HCT116 (cell line): ENCODE results near the gene NCOA1. TPM values are rescaled to one million over a fixed set of nuclear protein-coding genes. Genes with fewer than 3 reads are reported as not detected.

Experiments used
- ATAC-seq: fragments of 200-7000 bp; cut with Tn5 transposase; 2 replicates; pipeline ENCODE4 v1.9.1; 2020; ENCODE audit warnings: mild to moderate bottlenecking, moderate library complexity
- BruUV-seq: library from RNA; stranded (reverse); fragments of 400-500 nt; replicated peaks from 2 replicates; lab custom pipeline; 2021; lab: Mats Ljungman, UMichigan
- CTCF ChIA-PET: fragments of 300-600 bp; sonication (Branson Sonifier 250); formaldehyde crosslinking; loops from one replicate; lab custom pipeline; 2021; ENCODE audit warnings: antibody characterized with exemption; lab: Charles Lee
- POLR2A ChIA-PET: fragments of 300-600, 350-600 bp; sonication (Branson Sonifier 250); formaldehyde crosslinking; loops from one replicate; lab custom pipeline; 2021; ENCODE audit warnings: antibody characterized with exemption; lab: Charles Lee
- RAD21 ChIA-PET, 2 experiments: fragments of 300-600 bp; sonication (Branson Sonifier 250); formaldehyde crosslinking; loops; one replicate each; lab custom pipeline; 2023; ENCODE audit warnings: low total read pairs in 2 of 2; ENCODE audit not compliant: uncharacterized antibody in 2 of 2, unreplicated experiment in 2 of 2, low non-redundant PET in 1 of 2; lab: Charles Lee
- DNase-seq: peaks from one replicate; pipeline ENCODE4 v3.0.0-alpha.2; 2010; ENCODE audit warnings: low read depth, low spot score
- H2AFZ ChIP-seq: fragments of 200-600 bp; shearing (Covaris generic), sonication (generic); 2 replicates; pipeline ENCODE4 v1.6.1; 2017; ENCODE audit warnings: low read depth, mixed run types, mixed read lengths, antibody characterized with exemption, low read length; ENCODE audit not compliant: poor library complexity, severe bottlenecking
- H3K27ac ChIP-seq: 2 replicates; pipeline ENCODE4 v1.5.1; 2012; ENCODE audit warnings: low read depth, low read length
- H3K27me3 ChIP-seq: fragments of 200-600 bp; sonication (generic); 2 replicates; pipeline ENCODE4 v1.6.1; 2016; ENCODE audit warnings: mixed run types, low read length, mixed read lengths; ENCODE audit not compliant: insufficient read depth
- H3K36me3 ChIP-seq, 2 experiments: fragments of 200-500 bp in 1 of 2; fragments of 200-600 bp in 1 of 2; sonication (Bioruptor generic) in 1 of 2; sonication (generic) in 1 of 2; 2 replicates each; pipeline versions ENCODE4 v1.5.1 to v1.6.1; 2014 to 2016; ENCODE audit warnings: low read length in 2 of 2, inconsistent platforms in 1 of 2, mixed read lengths in 1 of 2, mixed run types in 1 of 2; ENCODE audit not compliant: insufficient read depth in 2 of 2, control insufficient read depth in 1 of 2
- H3K4me1 ChIP-seq, 2 experiments: fragments of 200-600 bp in 1 of 2; sonication (generic) in 1 of 2; 2 replicates each; pipeline versions ENCODE4 v1.5.1 to v1.6.1; 2012 to 2017; ENCODE audit warnings: low read length in 2 of 2, inconsistent platforms in 1 of 2, mild to moderate bottlenecking in 1 of 2, mixed read lengths in 1 of 2, mixed run types in 1 of 2, moderate library complexity in 1 of 2; ENCODE audit not compliant: insufficient read depth in 2 of 2, control insufficient read depth in 1 of 2
- H3K4me2 ChIP-seq: fragments of 200-600 bp; sonication (generic); 2 replicates; pipeline ENCODE4 v1.6.1; 2017; ENCODE audit warnings: mixed run types, low read length, mixed read lengths
- H3K4me3 ChIP-seq, 2 experiments: fragments of 200-600 bp in 1 of 2; sonication (generic) in 1 of 2; replicated peaks in 1 of 2; 2 replicates each; pipeline ENCODE4 v1.5.1; 2011 to 2016; ENCODE audit warnings: low read length in 2 of 2, control low read depth in 1 of 2, low read depth in 1 of 2, mild to moderate bottlenecking in 1 of 2, mixed read lengths in 1 of 2, mixed run types in 1 of 2
- H3K79me2 ChIP-seq: fragments of 200-600 bp; sonication (generic); 2 replicates; pipeline ENCODE4 v1.6.1; 2017; ENCODE audit warnings: mild to moderate bottlenecking, mixed run types, low read length, moderate library complexity, mixed read lengths; ENCODE audit not compliant: insufficient read depth
- H3K9ac ChIP-seq: fragments of 200-600 bp; sonication (generic); 2 replicates; pipeline ENCODE4 v1.6.1; 2016; ENCODE audit warnings: low read length, mixed read lengths
- H3K9me2 ChIP-seq: fragments of 200-600 bp; sonication (generic), shearing (Covaris generic); 2 replicates; pipeline ENCODE4 v1.6.1; 2017; ENCODE audit warnings: mixed run types, mild to moderate bottlenecking, moderate library complexity; ENCODE audit not compliant: insufficient read depth
- H3K9me3 ChIP-seq, 2 experiments: fragments of 200-500 bp in 1 of 2; fragments of 200-600 bp in 1 of 2; sonication (Bioruptor generic) in 1 of 2; sonication (generic) in 1 of 2; 2 replicates each; pipeline ENCODE4 v1.6.1; 2014 to 2017; ENCODE audit warnings: low read length in 2 of 2, mixed read lengths in 2 of 2, inconsistent platforms in 1 of 2, low read depth in 1 of 2, mild to moderate bottlenecking in 1 of 2, mixed run types in 1 of 2, moderate library complexity in 1 of 2; ENCODE audit not compliant: control insufficient read depth in 1 of 2, insufficient read depth in 1 of 2
- H4K20me1 ChIP-seq: fragments of 200-600 bp; sonication (generic), shearing (Covaris generic); 2 replicates; pipeline ENCODE4 v1.6.1; 2017; ENCODE audit warnings: mixed run types, mild to moderate bottlenecking, moderate library complexity; ENCODE audit not compliant: insufficient read depth
- CBX3 ChIP-seq: IDR thresholded peaks from 2 replicates; pipeline ENCODE4 v1.6.1; 2012; ENCODE audit warnings: low read depth
- CEBPB ChIP-seq: IDR thresholded peaks from 2 replicates; pipeline ENCODE4 v1.6.1; 2012; ENCODE audit warnings: low read depth
- EGR1 ChIP-seq: IDR thresholded peaks from 2 replicates; pipeline ENCODE4 v1.6.1; 2012; ENCODE audit warnings: low read depth
- ELF1 ChIP-seq: IDR thresholded peaks from 2 replicates; pipeline ENCODE4 v1.6.1; 2012; ENCODE audit warnings: low read depth, borderline replicate concordance
- EZH2 ChIP-seq: fragments of 200-600 bp; sonication (generic); IDR thresholded peaks from 2 replicates; pipeline ENCODE4 v1.6.1; 2017; ENCODE audit warnings: antibody characterized with exemption, mixed run types
- EZH2phosphoT487 ChIP-seq: fragments of 200-600 bp; IDR thresholded peaks from 2 replicates; pipeline ENCODE4 v1.6.1; 2018; ENCODE audit warnings: antibody characterized with exemption, borderline replicate concordance
- POLR2A ChIP-seq: IDR thresholded peaks from 2 replicates; pipeline ENCODE4 v1.7.0; 2011; ENCODE audit warnings: borderline replicate concordance; ENCODE audit not compliant: insufficient read depth, insufficient read length; ENCODE audit errors: extremely low read depth
- POLR2AphosphoS5 ChIP-seq: IDR thresholded peaks from 2 replicates; pipeline ENCODE4 v1.6.1; 2011; ENCODE audit warnings: mild to moderate bottlenecking, low read depth, low read length, moderate library complexity
- RAD21 ChIP-seq: IDR thresholded peaks from 2 replicates; pipeline ENCODE4 v1.6.1; 2012; ENCODE audit warnings: low read depth, mild to moderate bottlenecking
- SIN3A ChIP-seq: IDR thresholded peaks from 2 replicates; pipeline ENCODE4 v1.6.1; 2012; ENCODE audit warnings: low read depth
- SP1 ChIP-seq: IDR thresholded peaks from 2 replicates; pipeline ENCODE4 v1.6.1; 2012; ENCODE audit warnings: low read depth
- SRF ChIP-seq: IDR thresholded peaks from 2 replicates; pipeline ENCODE4 v1.6.1; 2012; ENCODE audit warnings: low read depth
- TCF7L2 ChIP-seq: IDR thresholded peaks from 2 replicates; pipeline ENCODE4 v1.7.0; 2011; ENCODE audit warnings: borderline replicate concordance, inconsistent platforms; ENCODE audit not compliant: insufficient read depth, insufficient read length; ENCODE audit errors: extremely low read depth
- YY1 ChIP-seq: IDR thresholded peaks from 2 replicates; pipeline ENCODE4 v1.6.1; 2011; ENCODE audit warnings: low read length, low read depth, moderate library complexity, mild to moderate bottlenecking; ENCODE audit not compliant: insufficient replicate concordance; ENCODE audit errors: extremely low read depth
- ZFX ChIP-seq: fragments of 450-650 bp; IDR thresholded peaks from 2 replicates; pipeline ENCODE4 v1.6.1; 2017
- ZNF274 ChIP-seq: fragments of 200-500 bp; sonication (Bioruptor generic); IDR thresholded peaks from 2 replicates; pipeline ENCODE4 v1.6.1; 2014; ENCODE audit warnings: mild to moderate bottlenecking, low read depth, low read length, inconsistent platforms
- intact Hi-C: fragments of 100-400 bp; cut with micrococcal nuclease; formaldehyde crosslinking; loops from 2 replicates; pipeline ENCODE4 v1.10.0; 2022
- total RNA-seq: library from RNA; stranded (reverse); gene quantifications from one replicate; pipeline ENCODE4 v1.2.1, GENCODE V29; 2021; ENCODE audit not compliant: unreplicated experiment
- TF ChIP-seq, protein P1 (sequence below), 3 experiments: fragments of 200-600 bp in 1 of 3; sonication (generic) in 1 of 3; IDR thresholded peaks in 2 of 3; conservative IDR thresholded peaks in 1 of 3; 2 replicates each; pipeline ENCODE4 v1.5.1; 2012 to 2017; ENCODE audit warnings: low read depth in 2 of 3, low read length in 2 of 3, antibody characterized with exemption in 1 of 3, borderline replicate concordance in 1 of 3, control low read depth in 1 of 3, mild to moderate bottlenecking in 1 of 3, mixed read lengths in 1 of 3, mixed run types in 1 of 3, moderate library complexity in 1 of 3; ENCODE audit not compliant: insufficient read depth in 1 of 3
- TF ChIP-seq, protein P2 (sequence below): IDR thresholded peaks from 2 replicates; pipeline ENCODE4 v1.6.1; 2012; ENCODE audit warnings: low read depth
- TF ChIP-seq, protein P3 (sequence below): IDR thresholded peaks from 2 replicates; pipeline ENCODE4 v1.6.1; 2012
- TF ChIP-seq, protein P4 (sequence below): IDR thresholded peaks from 2 replicates; pipeline ENCODE4 v1.6.1; 2012

Gene NCOA1
- total RNA-seq, 1 experiment from 2014 or later: 10.4 TPM

DNA sequence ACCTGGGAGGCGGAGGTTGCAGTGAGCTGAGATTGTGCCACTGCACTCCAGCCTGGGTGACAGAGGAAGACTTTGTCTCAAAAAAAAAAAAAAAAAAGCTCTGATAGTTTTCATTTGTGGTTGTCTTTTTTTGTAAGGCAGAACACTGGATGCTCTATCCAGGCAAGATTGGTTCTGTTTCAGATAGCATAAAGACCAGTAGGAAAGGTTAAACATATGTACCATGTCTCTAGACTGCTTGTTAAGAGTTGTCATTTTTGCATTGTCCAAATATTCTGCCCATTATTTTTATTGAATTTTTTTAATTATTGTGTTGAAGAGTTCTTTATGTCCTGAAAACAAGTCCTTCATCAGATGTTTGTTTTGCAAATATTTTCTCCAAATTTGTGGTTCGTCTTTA is 60.0 kb downstream of the NCOA1 start:
- Histone ChIP-seq H3K9me2 (no peaks in the 10 kb centered on the region), H2AFZ (no peak overlapping the region), H3K9me3 (no peaks in the 10 kb centered on the region), H4K20me1 (no peaks in the 10 kb centered on the region), H3K4me2 (no peak overlapping the region), H3K9ac (no peak overlapping the region), H3K4me1 (no peaks in the 10 kb centered on the region), H3K4me3 (no peak overlapping the region), H3K27me3 (no peaks in the 10 kb centered on the region), H3K79me2 (no peaks in the 10 kb centered on the region), H3K36me3 (no peaks in the 10 kb centered on the region), H3K27ac (no peak overlapping the region)
- intact Hi-C loops: no loop called here
- RAD21 ChIA-PET: no interaction called here
- TF ChIP-seq SRF (no peak), YY1 (no peak), POLR2A (no peak), SIN3A (no peak), ZNF274 (no peak), SP1 (no peak), CBX3 (no peak), EZH2 (no peak), ELF1 (no peak), POLR2AphosphoS5 (no peak), RAD21 (no peak), EZH2phosphoT487 (no peak), EGR1 (no peak), TCF7L2 (no peak), ZFX (no peak), CEBPB (no peak)
- TF ChIP-seq, protein P1, sequence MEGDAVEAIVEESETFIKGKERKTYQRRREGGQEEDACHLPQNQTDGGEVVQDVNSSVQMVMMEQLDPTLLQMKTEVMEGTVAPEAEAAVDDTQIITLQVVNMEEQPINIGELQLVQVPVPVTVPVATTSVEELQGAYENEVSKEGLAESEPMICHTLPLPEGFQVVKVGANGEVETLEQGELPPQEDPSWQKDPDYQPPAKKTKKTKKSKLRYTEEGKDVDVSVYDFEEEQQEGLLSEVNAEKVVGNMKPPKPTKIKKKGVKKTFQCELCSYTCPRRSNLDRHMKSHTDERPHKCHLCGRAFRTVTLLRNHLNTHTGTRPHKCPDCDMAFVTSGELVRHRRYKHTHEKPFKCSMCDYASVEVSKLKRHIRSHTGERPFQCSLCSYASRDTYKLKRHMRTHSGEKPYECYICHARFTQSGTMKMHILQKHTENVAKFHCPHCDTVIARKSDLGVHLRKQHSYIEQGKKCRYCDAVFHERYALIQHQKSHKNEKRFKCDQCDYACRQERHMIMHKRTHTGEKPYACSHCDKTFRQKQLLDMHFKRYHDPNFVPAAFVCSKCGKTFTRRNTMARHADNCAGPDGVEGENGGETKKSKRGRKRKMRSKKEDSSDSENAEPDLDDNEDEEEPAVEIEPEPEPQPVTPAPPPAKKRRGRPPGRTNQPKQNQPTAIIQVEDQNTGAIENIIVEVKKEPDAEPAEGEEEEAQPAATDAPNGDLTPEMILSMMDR (IDR thresholded peaks at IDR 0.05 in 2 of 3, conservative IDR thresholded peaks at IDR 0.05 in 1 of 3; ENCODE audit: borderline replicate concordance in 1 of 3, insufficient read depth in 1 of 3, low read depth in 2 of 3, low read length in 2 of 3): no peak
- TF ChIP-seq, protein P2, sequence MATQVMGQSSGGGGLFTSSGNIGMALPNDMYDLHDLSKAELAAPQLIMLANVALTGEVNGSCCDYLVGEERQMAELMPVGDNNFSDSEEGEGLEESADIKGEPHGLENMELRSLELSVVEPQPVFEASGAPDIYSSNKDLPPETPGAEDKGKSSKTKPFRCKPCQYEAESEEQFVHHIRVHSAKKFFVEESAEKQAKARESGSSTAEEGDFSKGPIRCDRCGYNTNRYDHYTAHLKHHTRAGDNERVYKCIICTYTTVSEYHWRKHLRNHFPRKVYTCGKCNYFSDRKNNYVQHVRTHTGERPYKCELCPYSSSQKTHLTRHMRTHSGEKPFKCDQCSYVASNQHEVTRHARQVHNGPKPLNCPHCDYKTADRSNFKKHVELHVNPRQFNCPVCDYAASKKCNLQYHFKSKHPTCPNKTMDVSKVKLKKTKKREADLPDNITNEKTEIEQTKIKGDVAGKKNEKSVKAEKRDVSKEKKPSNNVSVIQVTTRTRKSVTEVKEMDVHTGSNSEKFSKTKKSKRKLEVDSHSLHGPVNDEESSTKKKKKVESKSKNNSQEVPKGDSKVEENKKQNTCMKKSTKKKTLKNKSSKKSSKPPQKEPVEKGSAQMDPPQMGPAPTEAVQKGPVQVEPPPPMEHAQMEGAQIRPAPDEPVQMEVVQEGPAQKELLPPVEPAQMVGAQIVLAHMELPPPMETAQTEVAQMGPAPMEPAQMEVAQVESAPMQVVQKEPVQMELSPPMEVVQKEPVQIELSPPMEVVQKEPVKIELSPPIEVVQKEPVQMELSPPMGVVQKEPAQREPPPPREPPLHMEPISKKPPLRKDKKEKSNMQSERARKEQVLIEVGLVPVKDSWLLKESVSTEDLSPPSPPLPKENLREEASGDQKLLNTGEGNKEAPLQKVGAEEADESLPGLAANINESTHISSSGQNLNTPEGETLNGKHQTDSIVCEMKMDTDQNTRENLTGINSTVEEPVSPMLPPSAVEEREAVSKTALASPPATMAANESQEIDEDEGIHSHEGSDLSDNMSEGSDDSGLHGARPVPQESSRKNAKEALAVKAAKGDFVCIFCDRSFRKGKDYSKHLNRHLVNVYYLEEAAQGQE: no peak
- TF ChIP-seq, protein P3, sequence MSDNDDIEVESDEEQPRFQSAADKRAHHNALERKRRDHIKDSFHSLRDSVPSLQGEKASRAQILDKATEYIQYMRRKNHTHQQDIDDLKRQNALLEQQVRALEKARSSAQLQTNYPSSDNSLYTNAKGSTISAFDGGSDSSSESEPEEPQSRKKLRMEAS: no peak
- TF ChIP-seq, protein P4, sequence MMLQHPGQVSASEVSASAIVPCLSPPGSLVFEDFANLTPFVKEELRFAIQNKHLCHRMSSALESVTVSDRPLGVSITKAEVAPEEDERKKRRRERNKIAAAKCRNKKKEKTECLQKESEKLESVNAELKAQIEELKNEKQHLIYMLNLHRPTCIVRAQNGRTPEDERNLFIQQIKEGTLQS: no peak
- POLR2A ChIA-PET: no interaction called here
- ATAC-seq: no peak
- BruUV-seq: no TSS peak
- CTCF ChIA-PET: no interaction called here
- no peak for DNase-seq
